ENCODE measurements around the gene SUSD4. TPM values are rescaled to one million over a fixed set of nuclear protein-coding genes. Genes with fewer than 3 reads are reported as not detected.

Gene SUSD4
- total and polyA plus RNA-seq, 2 of the 8 experiments (the other 6 are each of a cell fraction or from before 2014, with no cell fraction given) = 3.9 to 5.2 TPM

DNA sequence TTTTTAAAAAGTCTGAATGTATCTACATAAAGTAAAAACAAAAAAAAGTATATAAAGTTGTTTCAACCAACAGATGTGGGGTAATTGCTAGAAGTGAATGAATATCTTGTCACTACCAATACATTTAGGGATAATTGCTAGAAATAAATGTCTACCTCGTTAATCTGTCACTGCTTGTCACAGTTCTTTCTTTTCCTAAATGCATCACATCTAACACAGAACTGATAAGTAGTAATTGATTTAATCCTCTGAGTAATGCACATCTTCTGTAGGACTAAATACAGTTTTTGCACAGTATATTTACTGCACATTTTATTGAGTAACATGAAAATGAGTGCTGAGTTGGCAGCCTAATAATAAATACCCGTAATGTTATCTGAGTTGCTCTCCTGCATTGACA lies 72.2 kb downstream of the SUSD4 start:
- H4K5ac ChIP-seq (ENCODE audit: insufficient read length, low read depth, low read length) = no peak overlapping the region
- no peaks in the 10 kb centered on the region for H3K4me1 ChIP-seq (replicated peaks in 1 of 4; ENCODE audit: control insufficient read depth in 3 of 4, insufficient read depth in 4 of 4, low read length in 3 of 4)
- H3K4me2 ChIP-seq (ENCODE audit: insufficient read depth in 1 of 2, low read depth in 2 of 2, low read length in 2 of 2) = no peak overlapping the region
- H2BK20ac ChIP-seq (ENCODE audit: low read length) = no peak overlapping the region
- no peaks in the 10 kb centered on the region for H3K79me1 ChIP-seq (ENCODE audit: low read depth, low read length)
- no peaks in the 10 kb centered on the region for H3K9me3 ChIP-seq (ENCODE audit: insufficient read depth in 2 of 2, low read depth in 1 of 2, low read length in 1 of 2)
- no peak overlapping the region for H3K9ac ChIP-seq (replicated peaks in 1 of 4; ENCODE audit: extremely low read depth in 1 of 4, low read depth in 3 of 4, low read length in 3 of 4)
- H3K23me2 ChIP-seq (ENCODE audit: low read depth, low read length) = no peaks in the 10 kb centered on the region
- H2BK15ac ChIP-seq (ENCODE audit: low read length) = no peak overlapping the region
- DNase-seq (ENCODE audit: low read depth in 1 of 2, low spot score in 2 of 2) = no peak
- H4K8ac ChIP-seq (ENCODE audit: extremely low read depth, insufficient read depth, low read length) = no peak overlapping the region
- no peak overlapping the region for H4K91ac ChIP-seq (replicated peaks; ENCODE audit: insufficient read length, low read length)
- no peak for FAIRE-seq
- 84% methylated on average over 2 of the region's 2 CpGs; no CpG with 5 or more reads in 1 of the 2 experiments for WGBS, 2 experiments (ENCODE audit: extremely low coverage in 1 of 2, insufficient coverage in 1 of 2, insufficient read length in 1 of 2, insufficient replicate concordance in 2 of 2, low coverage in 1 of 2, low lambda C conversion rate in 2 of 2, missing lambda C conversion rate in 1 of 2)
- H3K79me2 ChIP-seq (ENCODE audit: control insufficient read depth in 1 of 2, insufficient read depth in 2 of 2, low read length in 2 of 2) = no peaks in the 10 kb centered on the region
- no peak overlapping the region for H3K14ac ChIP-seq (ENCODE audit: insufficient read length)
- H2AFZ ChIP-seq (ENCODE audit: low read length) = no peak overlapping the region
- ChIA-PET CTCF (ENCODE audit: partially characterized antibody) (interaction anchor here (0.9 to 1.2 kb wide), 3 partner anchors 25 to 117 kb away, joined by 3 to 6 read pairs (median 3); no protein-coding TSS in a partner anchor), POLR2A (ENCODE audit: partially characterized antibody) (interaction anchor here (0.7 kb wide), 1 partner anchor 117 kb away, joined by 3 read pairs; no protein-coding TSS in a partner anchor)
- no peaks in the 10 kb centered on the region for H4K20me1 ChIP-seq (replicated peaks in 1 of 2; ENCODE audit: control insufficient read depth in 1 of 2, insufficient read depth in 2 of 2, low read length in 2 of 2)
- no peaks in the 10 kb centered on the region for H3K36me3 ChIP-seq (ENCODE audit: control insufficient read depth in 2 of 4, insufficient read depth in 4 of 4, low read length in 3 of 4)
- H3K27ac ChIP-seq (ENCODE audit: low read depth, low read length) = no peak overlapping the region
- no peak overlapping the region for H3K4ac ChIP-seq (replicated peaks; ENCODE audit: insufficient read length, low read depth, low read length)
- no peak overlapping the region for H3K56ac ChIP-seq (replicated peaks; ENCODE audit: insufficient read length, low read depth, low read length)
- TF ChIP-seq RBBP5 (IDR thresholded peaks at IDR 0.05; ENCODE audit: borderline replicate concordance, low read depth, low read length) (no peak), JUN (IDR thresholded peaks at IDR 0.05; ENCODE audit: low read depth, low read length) (no peak), ASH2L (IDR thresholded peaks at IDR 0.05; ENCODE audit: low read length) (no peak), CREB1 (IDR thresholded peaks at IDR 0.05) (no peak)
- TF ChIP-seq, protein P1, sequence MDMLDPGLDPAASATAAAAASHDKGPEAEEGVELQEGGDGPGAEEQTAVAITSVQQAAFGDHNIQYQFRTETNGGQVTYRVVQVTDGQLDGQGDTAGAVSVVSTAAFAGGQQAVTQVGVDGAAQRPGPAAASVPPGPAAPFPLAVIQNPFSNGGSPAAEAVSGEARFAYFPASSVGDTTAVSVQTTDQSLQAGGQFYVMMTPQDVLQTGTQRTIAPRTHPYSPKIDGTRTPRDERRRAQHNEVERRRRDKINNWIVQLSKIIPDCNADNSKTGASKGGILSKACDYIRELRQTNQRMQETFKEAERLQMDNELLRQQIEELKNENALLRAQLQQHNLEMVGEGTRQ (IDR thresholded peaks at IDR 0.05; ENCODE audit: low read length) = no peak
- no peak overlapping the region for H3K4me3 ChIP-seq (ENCODE audit: extremely low read depth in 1 of 4, insufficient read depth in 2 of 4, low read depth in 3 of 4, low read length in 4 of 4)
- no peak overlapping the region for H3K23ac ChIP-seq (ENCODE audit: insufficient read length)
- no peak overlapping the region for H2BK5ac ChIP-seq (ENCODE audit: low read depth, low read length)
- no peak overlapping the region for H2BK12ac ChIP-seq (ENCODE audit: low read depth, low read length)
- no peak overlapping the region for H2AK5ac ChIP-seq (ENCODE audit: low read depth, low read length)
- H2BK120ac ChIP-seq (replicated peaks; ENCODE audit: low read depth, low read length) = no peak overlapping the region
- H3K27me3 ChIP-seq (replicated peaks in 1 of 4; ENCODE audit: control insufficient read depth in 3 of 4, extremely low read depth in 1 of 4, insufficient read depth in 3 of 4, low read length in 3 of 4) = no peaks in the 10 kb centered on the region
- no peak overlapping the region for H3K18ac ChIP-seq (ENCODE audit: extremely low read depth, low read length)

All from H1 (cell line).